ENCODE results near the gene RABL6.
"Not testable (repeated sequence)": the region's sequence is repeated elsewhere in the genome, so short reads cannot be mapped to it uniquely, and the experiment has no call there.

RABL6 gene

GRCh38 chr9:136795000-136795348 lies 12.8 kb upstream of the RABL6 start:
- no peak for DNase-seq (ENCODE audit: low spot score)

GRCh38 chr9:136796238-136796774 lies 11.4 kb upstream of the RABL6 start, which contains the start of gene CCDC183:
Gene CCDC183, plus strand, starts transcription at chr9:136796338. Its CDS starts 60 bp downstream, at chr9:136796398.
- no peak for DNase-seq (ENCODE audit: low spot score)

DNA sequence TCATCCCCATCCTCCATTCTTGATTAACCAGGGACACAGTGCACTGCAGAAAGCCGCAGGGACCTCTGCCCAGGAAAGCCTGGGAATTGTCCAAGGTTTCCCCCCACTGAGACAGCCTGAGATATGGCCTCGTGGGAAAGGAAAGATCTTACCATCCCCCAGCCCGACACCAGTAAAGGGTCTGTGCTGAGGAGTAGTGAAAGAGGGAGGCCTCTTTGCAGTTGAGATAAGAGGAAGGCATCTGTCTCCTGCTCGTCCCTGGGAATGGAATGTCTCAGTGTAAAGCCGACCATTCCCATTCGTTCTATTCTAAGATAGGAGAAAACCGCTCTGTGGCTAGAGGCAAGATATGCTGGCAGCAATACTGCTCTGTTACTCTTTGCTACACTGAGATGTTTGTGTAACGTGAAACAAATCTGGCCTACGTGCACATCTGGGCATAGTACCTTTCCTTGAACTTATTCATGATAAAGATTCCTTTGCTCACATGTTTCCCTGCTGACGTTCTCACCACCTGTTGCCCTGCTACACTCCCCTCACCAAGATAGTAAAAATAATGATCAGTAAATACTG lies 10.9 kb upstream of the RABL6 start:
- DNase-seq (ENCODE audit: low spot score), result not testable (repeated sequence)

- DNase-seq (ENCODE audit: low spot score), result no peak
Measured at GRCh38 chr9:136798708-136799078, 9.1 kb upstream of the RABL6 start.

GRCh38 chr9:136799079-136799853 lies 8.5 kb upstream of the RABL6 start:
- no peak for DNase-seq (ENCODE audit: low spot score)

GRCh38 chr9:136799854-136800657 lies 7.7 kb upstream of the RABL6 start:
- no peak for DNase-seq (ENCODE audit: low spot score)

GRCh38 chr9:136802321-136802720 lies 5.4 kb upstream of the RABL6 start:
- DNase-seq (ENCODE audit: low spot score), result no peak

- not testable (repeated sequence) for DNase-seq (ENCODE audit: low spot score)
Measured at GRCh38 chr9:136803009-136803550, 4.7 kb upstream of the RABL6 start.

- no peak for DNase-seq (ENCODE audit: low spot score)
Measured at GRCh38 chr9:136803551-136804508, 3.9 kb upstream of the RABL6 start.

DNA sequence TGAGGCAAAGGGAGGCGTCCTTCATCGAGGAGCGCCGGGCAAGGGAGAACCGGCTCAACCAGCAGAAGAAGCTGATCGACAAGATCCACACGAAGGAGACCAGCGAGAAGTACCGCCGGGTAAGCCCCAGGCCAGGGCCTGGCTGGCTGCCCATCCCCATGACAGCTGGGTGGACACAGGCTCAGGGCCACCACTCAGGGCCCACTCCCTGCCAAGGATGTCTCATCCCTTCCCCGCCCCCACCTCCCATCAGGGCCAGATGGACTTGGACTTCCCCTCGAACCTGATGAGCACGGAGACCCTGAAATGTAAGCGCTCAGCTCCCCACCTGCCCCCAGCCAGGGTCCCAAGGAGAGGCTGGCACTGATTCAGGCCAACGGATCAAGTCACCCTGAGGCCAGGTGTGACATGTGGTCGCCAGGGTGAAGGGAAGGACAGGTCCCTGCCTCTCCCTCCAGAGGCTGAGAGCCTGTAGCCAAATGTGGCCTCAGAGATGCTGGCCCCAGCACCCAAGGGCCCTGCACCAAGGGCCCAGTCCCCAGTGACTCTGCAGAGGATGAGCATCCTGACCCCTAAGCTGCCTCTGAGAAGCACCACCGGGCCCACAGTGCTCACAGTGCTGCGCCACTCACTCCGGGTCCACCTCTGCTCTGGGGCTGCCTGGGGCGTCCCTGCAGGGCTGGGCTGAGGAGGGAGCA lies 3.1 kb upstream of the RABL6 start:
- no peak for DNase-seq (ENCODE audit: low spot score)

GRCh38 chr9:136805207-136805740 lies 2.5 kb upstream of the RABL6 start:
- DNase-seq (ENCODE audit: low spot score), result no peak

- DNase-seq (ENCODE audit: low spot score), result no peak
Measured at GRCh38 chr9:136806067-136806466, 1.7 kb upstream of the RABL6 start.

DNA sequence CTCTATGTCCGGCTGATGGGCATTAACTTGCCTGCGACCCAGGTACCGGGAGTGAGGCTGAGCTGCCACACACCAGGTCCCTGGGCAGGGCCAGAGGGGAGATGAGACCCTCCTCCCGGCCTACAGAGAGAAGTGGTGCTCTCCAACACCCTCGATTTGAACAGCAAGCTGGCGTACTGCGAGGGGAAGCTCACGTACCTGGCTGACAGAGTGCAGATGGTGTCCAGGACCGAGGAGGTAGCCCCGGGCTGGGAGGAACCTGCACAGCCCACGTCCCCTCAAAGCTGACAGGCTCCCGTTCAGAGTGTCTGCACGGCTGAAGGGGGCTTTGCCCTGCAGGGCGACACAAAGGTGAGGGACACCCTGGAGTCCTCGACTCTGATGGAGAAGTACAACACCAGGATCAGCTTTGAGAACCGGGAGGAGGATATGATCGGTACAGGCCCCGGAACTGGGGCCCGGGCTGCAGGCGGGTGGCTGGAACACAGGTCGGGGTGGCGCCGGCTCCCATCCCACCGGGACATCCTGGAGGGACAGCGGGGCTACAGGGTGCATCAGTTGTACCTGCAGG lies 1.0 kb upstream of the RABL6 start:
- no peak for DNase-seq (ENCODE audit: low spot score)

DNA sequence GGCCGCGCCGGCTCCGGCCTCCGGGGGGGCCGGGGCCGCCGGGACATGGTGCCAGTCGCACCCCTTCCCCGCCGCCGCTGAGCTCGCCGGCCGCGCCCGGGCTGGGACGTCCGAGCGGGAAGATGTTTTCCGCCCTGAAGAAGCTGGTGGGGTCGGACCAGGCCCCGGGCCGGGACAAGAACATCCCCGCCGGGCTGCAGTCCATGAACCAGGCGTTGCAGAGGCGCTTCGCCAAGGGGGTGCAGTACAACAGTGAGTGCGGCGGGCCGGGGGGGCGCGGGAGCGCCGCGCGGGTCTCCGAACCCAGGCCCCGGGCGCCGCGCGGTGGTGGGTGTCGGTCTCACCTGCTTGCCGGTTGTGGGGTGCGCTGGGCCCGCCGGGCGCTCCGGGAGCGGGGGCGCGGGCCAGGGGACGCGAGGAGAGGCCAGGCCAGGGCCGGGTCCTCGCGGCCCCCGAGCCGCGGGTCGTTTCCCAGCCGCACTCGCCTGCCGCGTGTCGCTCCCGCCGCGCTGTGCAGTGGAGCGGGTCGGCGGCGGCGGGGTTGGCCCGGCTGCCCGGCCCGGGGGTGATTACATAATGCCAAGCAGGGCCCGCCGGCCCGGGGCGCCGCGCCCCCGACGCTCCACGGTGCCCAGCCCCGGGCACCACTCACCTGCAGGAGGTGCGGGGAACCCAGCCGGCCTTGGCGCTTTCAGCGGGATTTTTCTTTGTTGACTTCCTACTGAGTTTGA lies 492 bp downstream of the RABL6 start:
- no peak for DNase-seq (ENCODE audit: low spot score)

GRCh38 chr9:136808806-136809158 lies 1.0 kb downstream of the RABL6 start:
- DNase-seq (ENCODE audit: low spot score), result peak; percentile 34

GRCh38 chr9:136814725-136815421 lies 7.1 kb downstream of the RABL6 start:
- DNase-seq (ENCODE audit: low spot score), result no peak

DNA sequence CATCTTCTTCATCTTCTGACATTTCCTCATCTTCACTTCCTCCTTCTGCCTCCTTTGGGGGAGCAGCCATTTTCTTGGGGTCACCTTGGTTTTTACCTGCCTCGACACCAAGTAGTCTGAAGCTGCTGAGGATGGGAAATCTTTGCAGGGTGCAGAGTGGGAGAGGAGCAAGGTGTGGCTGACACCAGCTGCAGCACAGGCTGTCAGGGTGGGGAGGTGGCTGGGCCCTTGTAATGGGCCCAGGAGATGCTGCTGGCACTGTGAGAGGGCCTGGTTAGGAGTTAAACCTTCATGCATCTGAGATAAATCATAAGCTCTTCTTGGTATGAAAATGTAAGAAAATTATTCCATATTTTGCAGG lies 7.7 kb downstream of the RABL6 start:
- DNase-seq (ENCODE audit: low spot score), result no peak

GRCh38 chr9:136820971-136821825 lies 13.4 kb downstream of the RABL6 start:
- DNase-seq (ENCODE audit: low spot score), result no peak
